Coronary artery (tissue), 2 donors: ENCODE results near the gene PRKG1.

Experiments
- DNase-seq: peaks from one replicate; pipeline ENCODE4 v3.0.0-alpha.2; 2017; ENCODE audit warnings: low spot score
- H3K27ac ChIP-seq, 2 donors: fragments of 200-600 bp; sonication (generic); one replicate each; pipeline ENCODE4 v1.5.1; 2016 to 2019
- H3K4me3 ChIP-seq: fragments of 200-600 bp; sonication (generic); 2 replicates; pipeline ENCODE4 v1.5.1; 2016; ENCODE audit warnings: mild to moderate bottlenecking, moderate library complexity
- CTCF ChIP-seq: fragments of 200-600 bp; sonication (generic); IDR thresholded peaks from one replicate; pipeline ENCODE4 v1.5.1; 2019; ENCODE audit warnings: antibody characterized with exemption

PRKG1 gene

DNA sequence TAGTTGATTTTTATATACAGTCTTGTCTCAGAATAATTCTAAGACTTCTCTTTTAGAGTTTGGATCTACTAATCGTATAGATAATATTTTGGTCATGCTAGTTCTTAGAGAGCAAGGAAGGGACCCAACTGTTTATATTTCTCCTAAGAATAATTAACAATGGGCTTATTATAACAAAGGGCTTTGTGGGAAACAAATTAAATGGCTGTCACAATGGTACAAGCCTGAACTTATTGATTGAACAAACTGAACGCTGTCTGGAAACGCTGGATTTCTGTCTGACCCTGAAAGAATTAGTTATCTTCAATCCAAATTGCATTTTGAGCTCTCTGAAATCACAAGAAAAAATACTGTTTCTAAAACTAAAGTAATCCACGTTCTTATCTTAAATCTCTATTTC, 568.3 kb downstream of the PRKG1 start:
- DNase-seq: no peak

GRCh38 chr10:51643734-51644133, 569.4 kb downstream of the PRKG1 start:
- DNase-seq: no peak
- Histone ChIP-seq H3K4me3 (no peak overlapping the region), H3K27ac (no peak overlapping the region)
- no peak for TF ChIP-seq CTCF

More for the DNA sequence above, 568.3 kb downstream of the PRKG1 start:
- Histone ChIP-seq H3K27ac (no peak overlapping the region), H3K4me3 (no peak overlapping the region)
- TF ChIP-seq CTCF: no peak

GRCh38 chr10:51649064-51649463, 574.8 kb downstream of the PRKG1 start:
- H3K27ac ChIP-seq: no peak overlapping the region
- DNase-seq: no peak
- TF ChIP-seq CTCF: no peak
- H3K4me3 ChIP-seq: no peak overlapping the region

DNA sequence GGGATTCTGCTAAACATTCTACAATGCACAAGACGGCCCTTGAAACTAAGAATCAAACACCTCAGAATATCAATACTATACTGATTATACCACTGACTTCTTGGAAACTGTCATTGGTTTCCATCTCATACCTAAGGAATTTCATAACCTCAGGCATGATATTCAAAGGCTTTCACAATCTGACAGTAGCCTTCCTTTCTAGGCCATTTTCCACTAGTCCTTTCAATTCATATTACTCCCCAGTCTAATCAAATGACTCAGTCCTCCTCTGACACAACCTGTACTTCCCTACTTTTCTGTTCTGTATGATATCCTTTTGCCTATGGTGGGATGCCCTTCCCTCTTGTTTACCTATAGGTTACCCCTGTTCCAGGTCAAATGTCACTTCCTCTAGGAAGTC, 576.8 kb downstream of the PRKG1 start:
- no peak for DNase-seq
- Histone ChIP-seq H3K4me3 (no peak overlapping the region), H3K27ac (no peak overlapping the region)
- no peak for TF ChIP-seq CTCF

- DNase-seq: no peak
- no peak for TF ChIP-seq CTCF
- H3K4me3 ChIP-seq: no peak overlapping the region
- H3K27ac ChIP-seq: no peak overlapping the region
Observed at GRCh38 chr10:51653025-51653424, 578.7 kb downstream of the PRKG1 start.

DNA sequence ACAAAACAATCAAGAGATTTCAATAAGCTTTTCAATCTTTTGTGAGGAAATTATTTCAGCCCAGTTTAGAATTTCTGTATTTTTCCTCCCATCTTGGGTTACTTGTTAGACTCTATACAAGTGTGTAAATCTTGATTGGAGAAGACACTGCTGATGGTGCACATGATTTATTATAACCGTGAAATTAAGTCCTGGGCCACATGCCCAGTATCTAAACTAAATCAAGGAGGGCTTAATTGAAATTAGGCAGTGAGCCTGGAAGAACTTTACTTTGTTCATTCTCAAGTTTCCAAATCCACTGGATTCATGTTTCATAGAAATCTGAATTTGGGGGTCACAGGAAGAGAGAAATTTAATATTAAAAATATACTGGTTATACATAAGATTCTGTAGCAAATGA, 580.6 kb downstream of the PRKG1 start:
- no peak overlapping the region for H3K4me3 ChIP-seq
- no peak for DNase-seq
- no peak for TF ChIP-seq CTCF
- no peak overlapping the region for H3K27ac ChIP-seq

DNA sequence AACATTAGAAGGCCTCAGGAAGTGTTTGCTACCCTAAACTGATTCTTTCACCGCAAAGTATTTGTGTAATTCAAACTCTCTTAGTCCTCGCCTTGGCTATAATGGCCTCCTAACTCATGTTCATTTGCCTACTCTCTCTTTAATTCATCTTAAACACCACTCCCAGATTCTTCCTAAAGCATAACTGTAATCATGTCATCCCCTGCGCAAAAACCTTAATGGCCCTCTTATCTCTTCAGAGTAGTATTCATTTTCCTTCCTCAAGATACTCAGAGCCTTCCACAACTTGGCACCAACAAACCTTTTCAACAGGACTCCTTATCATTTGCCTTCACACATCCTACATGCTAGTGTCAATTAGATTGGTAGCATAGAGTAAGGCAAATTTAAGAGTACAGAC, 582.2 kb downstream of the PRKG1 start:
- Histone ChIP-seq H3K4me3 (no peak overlapping the region), H3K27ac (no peak overlapping the region)
- no peak for DNase-seq
- no peak for TF ChIP-seq CTCF
